Left hindlimb (tissue), 1 donor: Measurements from ENCODE around the gene RUNX1.

Experiments
- DNase-seq: peaks from one replicate; pipeline ENCODE4 v3.0.0-alpha.2; 2018

Gene RUNX1

GRCh38 chr21:34800797-34801518 lies 248.1 kb downstream of the RUNX1 start:
- no peak for DNase-seq

GRCh38 chr21:34799092-34799491 lies 250.0 kb downstream of the RUNX1 start:
- DNase-seq, result no peak

- no peak for DNase-seq
Measured at GRCh38 chr21:34797921-34798535, 251.1 kb downstream of the RUNX1 start.

- no peak for DNase-seq
Measured at GRCh38 chr21:34797201-34797525, 251.9 kb downstream of the RUNX1 start.

- DNase-seq, result no peak
Measured at GRCh38 chr21:34796518-34797200, 252.4 kb downstream of the RUNX1 start.

GRCh38 chr21:34795548-34796180 lies 253.4 kb downstream of the RUNX1 start:
- DNase-seq, result no peak

- no peak for DNase-seq
Measured at GRCh38 chr21:34795175-34795547, 253.9 kb downstream of the RUNX1 start.

- no peak for DNase-seq
Measured at GRCh38 chr21:34794686-34795085, 254.4 kb downstream of the RUNX1 start.

GRCh38 chr21:34793471-34793870 lies 255.6 kb downstream of the RUNX1 start:
- DNase-seq, result no peak

GRCh38 chr21:34792504-34793089 lies 256.5 kb downstream of the RUNX1 start:
- no peak for DNase-seq

GRCh38 chr21:34791776-34792503 lies 257.2 kb downstream of the RUNX1 start:
- no peak for DNase-seq

- DNase-seq, result no peak
Measured at GRCh38 chr21:34790834-34791233, 258.3 kb downstream of the RUNX1 start.

GRCh38 chr21:34790341-34790740 lies 258.8 kb downstream of the RUNX1 start:
- DNase-seq, result no peak

- DNase-seq, result no peak
Measured at GRCh38 chr21:34788879-34789278, 260.2 kb downstream of the RUNX1 start.

GRCh38 chr21:34783815-34784214 lies 265.3 kb downstream of the RUNX1 start:
- DNase-seq, result no peak

- DNase-seq, result no peak
Measured at GRCh38 chr21:34782506-34783360, 266.4 kb downstream of the RUNX1 start.

- DNase-seq, result no peak
Measured at GRCh38 chr21:34781526-34781925, 267.6 kb downstream of the RUNX1 start.

- no peak for DNase-seq
Measured at GRCh38 chr21:34779860-34780259, 269.2 kb downstream of the RUNX1 start.

- no peak for DNase-seq
Measured at GRCh38 chr21:34775793-34776192, 273.3 kb downstream of the RUNX1 start.

- no peak for DNase-seq
Measured at GRCh38 chr21:34774750-34775149, 274.4 kb downstream of the RUNX1 start.

GRCh38 chr21:34771512-34772028 lies 277.5 kb downstream of the RUNX1 start:
- no peak for DNase-seq

GRCh38 chr21:34770576-34770975 lies 278.5 kb downstream of the RUNX1 start:
- DNase-seq, result no peak
